PC-9 (cell line): ENCODE results near the gene TEP1. TPM values are rescaled to one million over a fixed set of nuclear protein-coding genes. Genes with fewer than 3 reads are reported as not detected.

Source experiments
- BruUV-seq: library from RNA; stranded (reverse); fragments of 400-500 nt; replicated peaks from 2 replicates; lab custom pipeline; 2021; lab: Mats Ljungman, UMichigan
- CTCF ChIA-PET: fragments of 300-600 bp; sonication (Branson Sonifier 250); formaldehyde crosslinking; loops from one replicate; lab custom pipeline; 2022; ENCODE audit warnings: antibody characterized with exemption; lab: Charles Lee
- POLR2A ChIA-PET: fragments of 300-600 bp; sonication (Branson Sonifier 250); formaldehyde crosslinking; loops from one replicate; lab custom pipeline; 2022; ENCODE audit warnings: antibody characterized with exemption; ENCODE audit not compliant: unreplicated experiment; lab: Charles Lee
- DNase-seq, 2 experiments: peaks; one replicate each; pipeline versions ENCODE4 v3.0.0 to v3.0.0-alpha.2; 2015 to 2022; ENCODE audit warnings: mixed read lengths in 1 of 2
- H2AFZ ChIP-seq: fragments of 200-600 bp; sonication (generic); 2 replicates; pipeline ENCODE4 v1.8.1; 2017; ENCODE audit warnings: antibody characterized with exemption
- H3F3A ChIP-seq: fragments of 200-600 bp; sonication (generic); 2 replicates; pipeline ENCODE4 v1.8.1; 2017; ENCODE audit warnings: antibody characterized with exemption, mild to moderate bottlenecking, low read depth; ENCODE audit not compliant: insufficient read depth
- H3K27ac ChIP-seq: fragments of 200-600 bp; sonication (generic); 2 replicates; pipeline ENCODE4 v1.6.1; 2016; ENCODE audit warnings: mixed run types
- H3K27me3 ChIP-seq: fragments of 200-600 bp; sonication (generic); 2 replicates; pipeline ENCODE4 v1.6.1; 2016; ENCODE audit warnings: low read depth, mixed run types; ENCODE audit not compliant: insufficient read depth
- H3K36me3 ChIP-seq: fragments of 200-600 bp; sonication (generic); 2 replicates; pipeline ENCODE4 v1.6.1; 2016; ENCODE audit warnings: low read depth, mixed run types
- H3K4me1 ChIP-seq: fragments of 200-600 bp; sonication (generic); replicated peaks from 2 replicates; pipeline ENCODE4 v1.6.1; 2016; ENCODE audit warnings: mixed run types; ENCODE audit not compliant: insufficient read depth
- H3K4me2 ChIP-seq: fragments of 200-600 bp; sonication (generic); 2 replicates; pipeline ENCODE4 v1.6.1; 2017; ENCODE audit warnings: mixed run types
- H3K4me3 ChIP-seq: fragments of 200-600 bp; sonication (generic); 2 replicates; pipeline ENCODE4 v1.6.1; 2016; ENCODE audit warnings: mixed run types
- H3K79me2 ChIP-seq: fragments of 200-600 bp; sonication (generic); 2 replicates; pipeline ENCODE4 v1.6.1; 2017; ENCODE audit warnings: low read depth, mixed run types
- H3K9me2 ChIP-seq: fragments of 200-600 bp; sonication (generic); 2 replicates; pipeline ENCODE4 v1.8.1; 2017; ENCODE audit warnings: mild to moderate bottlenecking; ENCODE audit not compliant: insufficient read depth
- H3K9me3 ChIP-seq: fragments of 200-600 bp; sonication (generic); 2 replicates; pipeline ENCODE4 v1.8.1; 2016; ENCODE audit warnings: low read depth; ENCODE audit not compliant: insufficient read depth
- H4K20me1 ChIP-seq: fragments of 200-600 bp; sonication (generic); 2 replicates; pipeline ENCODE4 v1.8.1; 2017; ENCODE audit not compliant: insufficient read depth
- CTCF ChIP-seq: fragments of 200-600 bp; sonication (generic); conservative IDR thresholded peaks from 2 replicates; pipeline ENCODE4 v1.6.1; 2017; ENCODE audit warnings: mixed run types, antibody characterized with exemption, mild to moderate bottlenecking, moderate library complexity
- EZH2 ChIP-seq: fragments of 200-600 bp; sonication (generic); IDR thresholded peaks from 2 replicates; pipeline ENCODE4 v1.8.0; 2017; ENCODE audit warnings: antibody characterized with exemption, low read depth
- intact Hi-C: fragments of 100-400 bp; cut with micrococcal nuclease; formaldehyde crosslinking; loops from one replicate; pipeline ENCODE4 v1.10.0; 2022; ENCODE audit not compliant: unreplicated experiment
- total RNA-seq: library from RNA; stranded (reverse); gene quantifications from 2 replicates; pipeline ENCODE4 v1.2.3, GENCODE V29; 2021

Gene TEP1
- total RNA-seq, 1 experiment from 2014 or later = 20.4 TPM

- no peak overlapping the region for H3K27ac ChIP-seq
These were observed 11.6 kb upstream of the TEP1 start for GRCh38 chr14:20424851-20425250.

GRCh38 chr14:20422886-20423285 lies 9.6 kb upstream of the TEP1 start:
- no peak for DNase-seq
- ChIA-PET POLR2A (interaction anchor here (0.6 kb wide), 1 partner anchor 39 kb away, joined by 5 read pairs; the partner anchor contains the start of gene PIP4P1), CTCF (no interaction called here)
- Histone ChIP-seq H3K4me2 (no peak overlapping the region), H3K9me2 (no peaks in the 10 kb centered on the region), H2AFZ (no peak overlapping the region), H3K27ac (no peak overlapping the region), H3K4me3 (no peak overlapping the region), H3K79me2 (no peaks in the 10 kb centered on the region), H3F3A (no peaks in the 10 kb centered on the region), H3K9me3 (no peaks in the 10 kb centered on the region), H3K4me1 (0 out of 2 replicates have a peak, but pooled peaks cover 3% of the 10 kb centered on the region), H3K27me3 (no peaks in the 10 kb centered on the region), H3K36me3 (no peaks in the 10 kb centered on the region), H4K20me1 (no peaks in the 10 kb centered on the region)
- BruUV-seq = no TSS peak
- no peak for TF ChIP-seq EZH2
- no peak for TF ChIP-seq CTCF
- intact Hi-C loops = no loop called here

More at GRCh38 chr14:20424851-20425250, 11.6 kb upstream of the TEP1 start:
- no peak overlapping the region for H2AFZ ChIP-seq
- no peaks in the 10 kb centered on the region for H3K79me2 ChIP-seq
- H3F3A ChIP-seq = no peaks in the 10 kb centered on the region
- intact Hi-C loops = no loop called here
- no peaks in the 10 kb centered on the region for H3K9me3 ChIP-seq
- H3K4me3 ChIP-seq = no peak overlapping the region
- no peak for TF ChIP-seq EZH2
- TF ChIP-seq CTCF = no peak
- no peaks in the 10 kb centered on the region for H3K27me3 ChIP-seq
- H3K9me2 ChIP-seq = no peaks in the 10 kb centered on the region
- no peak overlapping the region for H3K4me2 ChIP-seq
- no peaks in the 10 kb centered on the region for H3K36me3 ChIP-seq
- ChIA-PET POLR2A (no interaction called here), CTCF (no interaction called here)
- no TSS peak for BruUV-seq
- H4K20me1 ChIP-seq = no peaks in the 10 kb centered on the region
- no peak for DNase-seq
- H3K4me1 ChIP-seq = 0 out of 2 replicates have a peak, but pooled peaks cover 3% of the 10 kb centered on the region

- no peak overlapping the region for H3K4me2 ChIP-seq
- TF ChIP-seq EZH2 (no peak), CTCF (no peak)
- no peaks in the 10 kb centered on the region for H3K9me2 ChIP-seq
- no peak overlapping the region for H3K4me3 ChIP-seq
- H3K79me2 ChIP-seq = no peaks in the 10 kb centered on the region
- no peak overlapping the region for H3K27ac ChIP-seq
- BruUV-seq = no TSS peak
- ChIA-PET POLR2A (interaction anchor here (0.6 kb wide), 1 partner anchor 188 kb away, joined by 6 read pairs; no protein-coding TSS in a partner anchor), CTCF (no interaction called here)
- H3F3A ChIP-seq = no peaks in the 10 kb centered on the region
- no peak for DNase-seq
- no peaks in the 10 kb centered on the region for H3K4me1 ChIP-seq
- intact Hi-C loops = no loop called here
- H3K27me3 ChIP-seq = no peaks in the 10 kb centered on the region
- no peaks in the 10 kb centered on the region for H4K20me1 ChIP-seq
- H2AFZ ChIP-seq = no peak overlapping the region
- H3K36me3 ChIP-seq = no peaks in the 10 kb centered on the region
- H3K9me3 ChIP-seq = no peaks in the 10 kb centered on the region
These were observed 8.0 kb upstream of the TEP1 start for GRCh38 chr14:20421267-20421666.
